WI38 (cell line): ENCODE measurements around the gene NEDD4L.

Experiments used
- H3K4me3 ChIP-seq: 2 replicates; pipeline ENCODE4 v1.5.1; 2011; ENCODE audit warnings: low read depth, mild to moderate bottlenecking, control low read depth, low read length
- TF ChIP-seq, protein P1 (sequence below): IDR thresholded peaks from 2 replicates; pipeline ENCODE4 v1.5.1; 2012; ENCODE audit warnings: low read depth, mild to moderate bottlenecking, control low read depth, low read length

NEDD4L gene

DNA sequence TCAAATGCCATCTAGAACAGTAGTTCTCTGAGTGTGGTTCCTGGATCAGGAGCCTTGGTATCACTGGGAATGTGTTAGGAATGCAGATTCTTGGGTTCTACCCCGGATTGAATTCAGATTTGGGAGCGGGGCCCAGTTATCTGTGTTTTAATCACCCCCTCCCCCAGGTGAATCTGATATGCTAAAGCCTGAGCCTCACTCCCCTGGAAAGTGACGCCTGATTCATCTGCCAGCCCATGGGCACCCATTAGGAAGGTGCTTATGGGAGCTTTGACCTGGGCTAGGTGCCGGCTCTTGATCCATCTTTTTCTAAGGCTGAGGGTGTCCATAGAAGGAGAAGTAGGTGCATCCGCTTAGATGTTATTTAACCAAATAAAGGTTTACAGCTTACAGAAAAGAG is 199.4 kb downstream of the NEDD4L start:
- TF ChIP-seq, protein P1, sequence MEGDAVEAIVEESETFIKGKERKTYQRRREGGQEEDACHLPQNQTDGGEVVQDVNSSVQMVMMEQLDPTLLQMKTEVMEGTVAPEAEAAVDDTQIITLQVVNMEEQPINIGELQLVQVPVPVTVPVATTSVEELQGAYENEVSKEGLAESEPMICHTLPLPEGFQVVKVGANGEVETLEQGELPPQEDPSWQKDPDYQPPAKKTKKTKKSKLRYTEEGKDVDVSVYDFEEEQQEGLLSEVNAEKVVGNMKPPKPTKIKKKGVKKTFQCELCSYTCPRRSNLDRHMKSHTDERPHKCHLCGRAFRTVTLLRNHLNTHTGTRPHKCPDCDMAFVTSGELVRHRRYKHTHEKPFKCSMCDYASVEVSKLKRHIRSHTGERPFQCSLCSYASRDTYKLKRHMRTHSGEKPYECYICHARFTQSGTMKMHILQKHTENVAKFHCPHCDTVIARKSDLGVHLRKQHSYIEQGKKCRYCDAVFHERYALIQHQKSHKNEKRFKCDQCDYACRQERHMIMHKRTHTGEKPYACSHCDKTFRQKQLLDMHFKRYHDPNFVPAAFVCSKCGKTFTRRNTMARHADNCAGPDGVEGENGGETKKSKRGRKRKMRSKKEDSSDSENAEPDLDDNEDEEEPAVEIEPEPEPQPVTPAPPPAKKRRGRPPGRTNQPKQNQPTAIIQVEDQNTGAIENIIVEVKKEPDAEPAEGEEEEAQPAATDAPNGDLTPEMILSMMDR: no peak
- no peak overlapping the region for H3K4me3 ChIP-seq

DNA sequence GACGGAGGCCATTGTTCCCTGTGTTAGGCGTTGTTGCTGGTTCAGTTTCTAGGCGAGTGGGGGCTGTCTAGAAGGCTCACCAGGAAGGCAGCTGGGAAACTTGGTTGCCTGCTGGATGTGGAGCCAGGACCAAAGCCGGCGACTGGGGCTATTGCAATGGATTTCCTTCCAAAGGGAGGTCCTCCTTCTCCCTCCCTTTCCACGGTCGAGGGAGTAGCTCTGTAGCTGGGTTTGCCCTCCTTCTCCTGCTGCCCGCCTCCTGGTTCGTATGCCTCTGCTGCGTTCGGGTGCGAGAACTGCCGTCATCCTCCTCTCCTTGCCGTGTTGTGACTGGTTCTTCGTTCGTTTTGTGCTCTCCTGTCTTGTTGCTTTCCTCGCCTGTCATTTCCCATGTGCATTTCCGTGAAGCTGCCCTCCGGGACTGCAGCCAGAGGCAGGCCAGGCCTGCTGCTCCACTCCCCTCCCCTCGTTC is 203.4 kb downstream of the NEDD4L start:
- TF ChIP-seq, protein P1: no peak
- no peak overlapping the region for H3K4me3 ChIP-seq

DNA sequence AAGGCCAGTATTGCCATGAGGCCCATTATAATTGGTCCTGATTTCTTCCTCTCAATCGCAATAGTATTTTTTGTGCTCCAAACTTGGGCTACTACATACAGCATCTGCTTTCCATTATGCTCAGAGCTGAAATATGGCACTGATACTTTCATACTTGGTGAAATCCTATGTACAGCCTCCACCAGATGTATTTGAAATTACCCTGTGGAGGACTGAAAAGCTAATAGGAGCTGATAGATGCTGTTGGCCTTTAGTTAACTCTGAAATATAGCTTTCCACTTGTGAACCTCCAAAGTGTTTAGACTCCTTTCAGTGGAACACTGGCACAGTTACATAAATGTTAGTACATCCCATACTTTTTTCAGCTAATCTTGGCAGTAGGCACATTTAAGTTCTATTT is 205.7 kb downstream of the NEDD4L start:
- TF ChIP-seq, protein P1: no peak
- no peak overlapping the region for H3K4me3 ChIP-seq

DNA sequence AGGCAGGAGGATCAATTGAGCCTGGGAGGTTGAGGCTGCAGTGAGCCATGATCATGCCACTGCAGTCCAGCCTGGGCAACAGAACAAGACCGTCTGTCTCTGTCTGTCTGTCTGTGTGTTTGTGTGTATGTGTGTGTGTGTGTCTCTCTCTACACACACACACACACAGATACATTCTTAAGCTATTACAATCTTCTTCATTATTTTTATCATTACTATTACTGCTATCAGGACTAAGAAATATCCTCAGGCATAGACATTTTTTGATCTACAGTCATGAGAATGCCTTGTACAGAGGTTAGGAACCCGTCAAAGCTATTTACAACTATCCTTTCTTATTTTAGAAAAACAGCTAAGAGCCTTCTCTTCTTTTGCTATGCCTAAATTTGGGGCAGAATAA is 207.4 kb downstream of the NEDD4L start:
- no peak overlapping the region for H3K4me3 ChIP-seq
- TF ChIP-seq, protein P1: no peak

DNA sequence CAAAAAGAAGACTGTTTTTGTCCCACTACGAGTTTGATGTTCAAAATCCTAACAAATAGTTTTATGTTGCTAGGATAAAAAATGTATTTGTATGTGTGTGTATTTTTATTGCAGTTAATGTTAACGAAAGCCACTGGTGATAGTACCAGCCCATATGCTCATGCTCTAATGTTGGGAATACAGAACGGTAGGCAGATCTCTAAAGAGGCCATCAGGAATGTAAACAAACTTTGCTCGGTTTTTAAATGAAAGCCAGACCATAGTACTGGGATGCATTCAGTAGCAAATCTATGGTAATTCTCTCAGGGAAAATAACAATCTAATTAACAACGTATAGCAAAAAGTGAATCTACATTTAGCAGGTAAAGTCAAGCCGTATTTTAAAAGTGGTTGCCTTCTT is 208.1 kb downstream of the NEDD4L start:
- TF ChIP-seq, protein P1: no peak
- no peak overlapping the region for H3K4me3 ChIP-seq

DNA sequence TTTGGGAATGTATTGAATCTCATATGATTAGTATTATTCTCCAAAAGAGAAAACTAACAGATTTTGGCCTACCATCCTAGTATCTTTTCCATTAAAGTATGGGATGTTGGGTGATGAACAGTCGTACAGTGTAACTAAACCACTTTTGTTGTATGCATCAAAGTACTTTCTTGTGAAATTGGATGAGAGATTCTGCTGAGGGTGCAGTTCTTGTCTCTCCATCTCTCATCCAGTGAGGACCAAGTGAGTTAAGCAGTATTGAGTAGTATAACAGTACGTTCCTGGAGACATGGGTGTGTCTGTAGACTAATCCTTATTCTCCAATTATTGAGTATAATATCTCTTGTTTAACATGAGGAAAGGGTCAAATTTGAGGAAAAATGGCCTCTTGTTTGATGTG is 209.3 kb downstream of the NEDD4L start:
- TF ChIP-seq, protein P1: no peak
- no peak overlapping the region for H3K4me3 ChIP-seq

DNA sequence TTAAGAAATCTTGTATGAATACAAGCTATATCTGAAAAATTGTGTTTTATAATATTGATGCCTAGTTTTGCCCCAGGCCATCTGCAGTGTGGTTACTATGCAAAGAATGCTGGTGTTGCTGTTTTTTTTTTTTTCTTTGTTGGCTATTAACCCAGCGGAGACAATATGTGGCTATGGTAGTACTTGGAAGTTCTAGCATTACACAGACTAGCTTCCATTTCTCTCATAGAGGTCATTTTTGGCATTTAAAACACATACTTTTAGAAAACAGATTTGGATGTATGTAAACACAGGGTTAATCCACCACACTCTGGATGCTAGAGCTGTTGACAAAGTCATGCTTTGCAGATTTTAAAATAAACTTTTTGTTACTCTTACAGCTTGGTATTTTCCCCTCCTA is 209.8 kb downstream of the NEDD4L start:
- TF ChIP-seq, protein P1: no peak
- H3K4me3 ChIP-seq: no peak overlapping the region
